NCI-H526 treated with DMSO at 0.1 percent for 48 hours (cell line): Measurements from ENCODE around the gene DRG2.
A peak's percentile ranks its signal among the peaks of the same experiment; 100 is the strongest.

Experiments used
- DNase-seq: peaks from one replicate; lab custom pipeline; 2025; lab: John Stamatoyannopoulos, UW

The DRG2 gene, protein sequence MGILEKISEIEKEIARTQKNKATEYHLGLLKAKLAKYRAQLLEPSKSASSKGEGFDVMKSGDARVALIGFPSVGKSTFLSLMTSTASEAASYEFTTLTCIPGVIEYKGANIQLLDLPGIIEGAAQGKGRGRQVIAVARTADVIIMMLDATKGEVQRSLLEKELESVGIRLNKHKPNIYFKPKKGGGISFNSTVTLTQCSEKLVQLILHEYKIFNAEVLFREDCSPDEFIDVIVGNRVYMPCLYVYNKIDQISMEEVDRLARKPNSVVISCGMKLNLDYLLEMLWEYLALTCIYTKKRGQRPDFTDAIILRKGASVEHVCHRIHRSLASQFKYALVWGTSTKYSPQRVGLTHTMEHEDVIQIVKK

GRCh38 chr17:18087610-18088491 is at the start of gene DRG2:
Gene DRG2 (plus strand): TSS chr17:18087948. CDS start chr17:18088024, 76 bp downstream.
- DNase-seq = peak; percentile 60

GRCh38 chr17:18038149-18038850 is 49.4 kb upstream of the DRG2 start:
- DNase-seq = no peak

DNA sequence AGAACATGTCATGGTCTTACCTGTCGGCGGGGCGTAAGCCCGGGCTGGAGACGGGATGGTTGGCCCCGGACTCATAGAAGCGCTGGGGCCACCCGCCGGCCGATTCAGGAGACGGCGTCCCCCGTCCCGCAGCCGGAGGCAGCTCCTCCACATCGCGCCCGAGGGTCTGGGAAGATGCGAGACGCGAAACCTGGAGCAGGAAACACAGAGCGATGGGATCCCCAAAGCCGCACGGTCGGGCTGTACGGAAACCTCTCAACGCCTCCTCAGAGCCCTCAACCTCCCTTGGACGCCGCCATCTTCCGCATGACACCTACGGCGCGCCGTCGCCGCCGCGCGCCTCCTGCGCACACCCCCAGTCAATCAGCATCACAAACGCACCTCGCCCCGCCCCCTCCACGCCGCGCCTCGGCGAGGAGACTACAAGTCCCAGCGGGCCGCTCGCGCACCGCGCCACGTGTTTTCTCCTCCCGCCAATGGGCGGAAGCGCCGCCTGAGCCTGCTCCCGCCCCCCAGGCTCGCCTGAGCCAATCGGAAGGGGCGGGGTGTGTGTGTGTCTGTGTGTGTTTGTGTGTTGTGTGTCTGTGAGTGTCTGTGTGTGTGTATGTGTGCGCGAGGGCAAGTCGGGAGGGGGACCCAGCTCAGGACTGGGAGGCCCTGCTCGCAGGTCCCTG is 48.8 kb upstream of the DRG2 start, which contains the start of the genes ATPAF2 and GID4:
Gene ATPAF2, minus strand, starts transcription at position 308 of the 674 bp plus-strand sequence. Its CDS starts 155 bp downstream, at position 153.
Gene GID4, plus strand, starts transcription at position 548 of the 674 bp plus-strand sequence. Its CDS starts 57 bp downstream, at position 605.
- peak; percentile 92 for DNase-seq

DNA sequence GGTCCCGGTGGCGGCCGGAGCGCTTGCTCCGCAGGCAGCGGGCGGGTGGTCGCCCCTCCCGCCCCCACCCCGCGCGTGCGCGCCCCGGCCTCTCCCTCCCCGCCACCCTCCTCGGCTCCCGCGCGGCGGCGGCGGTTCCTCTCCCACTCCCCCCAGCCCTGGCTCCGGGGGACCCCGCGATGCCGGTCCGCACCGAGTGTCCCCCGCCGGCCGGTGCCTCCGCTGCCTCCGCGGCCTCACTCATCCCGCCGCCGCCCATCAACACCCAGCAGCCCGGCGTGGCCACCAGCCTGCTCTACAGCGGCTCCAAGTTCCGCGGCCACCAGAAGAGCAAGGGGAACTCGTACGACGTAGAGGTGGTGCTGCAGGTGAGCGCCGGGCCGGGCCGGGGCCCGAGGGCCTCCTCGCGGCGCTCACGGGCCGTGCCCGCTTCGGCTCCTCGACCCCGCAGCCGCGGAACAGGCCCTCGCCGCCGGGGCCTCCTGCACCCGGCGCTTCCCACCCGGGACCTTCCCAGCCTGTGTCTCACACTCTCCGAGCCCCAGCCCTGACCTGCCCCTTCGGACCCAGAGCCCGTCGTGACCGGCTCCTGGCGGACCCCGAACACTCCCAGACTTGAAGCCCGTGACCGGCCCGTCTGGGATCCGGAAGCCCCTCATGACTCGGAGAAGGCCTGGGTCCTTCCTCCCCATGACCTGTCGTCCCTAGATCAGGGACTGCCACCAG is 48.0 kb upstream of the DRG2 start:
- no peak for DNase-seq

DNA sequence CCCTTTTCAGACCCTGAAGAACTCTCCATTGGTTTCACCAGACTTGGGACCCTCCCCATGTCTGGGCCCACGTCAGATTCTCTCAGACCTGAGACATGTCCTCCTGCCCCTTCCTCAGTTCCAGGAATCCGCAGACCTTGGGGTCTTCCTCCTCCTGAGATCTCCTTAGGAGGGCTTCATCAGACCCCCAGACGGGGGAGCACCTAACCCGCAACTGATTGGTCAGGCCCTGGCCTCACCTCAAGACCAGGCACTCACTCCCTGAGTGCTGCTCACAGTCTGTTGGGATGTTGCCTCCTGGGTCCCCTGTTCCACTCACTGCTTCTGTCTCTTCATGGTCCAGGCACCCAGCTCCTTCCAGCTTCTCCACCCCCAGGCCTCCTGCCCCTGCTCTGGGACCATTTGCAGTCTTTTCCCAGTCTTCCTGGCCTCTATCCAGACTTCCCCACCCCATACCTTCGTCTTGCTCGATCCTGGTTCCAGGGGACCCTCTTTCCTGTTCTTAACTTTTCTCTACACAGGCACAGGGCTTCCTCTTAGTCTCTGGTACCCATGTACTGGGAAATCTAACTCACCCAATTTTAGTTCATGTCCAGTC is 47.4 kb upstream of the DRG2 start:
- DNase-seq = no peak

DNA sequence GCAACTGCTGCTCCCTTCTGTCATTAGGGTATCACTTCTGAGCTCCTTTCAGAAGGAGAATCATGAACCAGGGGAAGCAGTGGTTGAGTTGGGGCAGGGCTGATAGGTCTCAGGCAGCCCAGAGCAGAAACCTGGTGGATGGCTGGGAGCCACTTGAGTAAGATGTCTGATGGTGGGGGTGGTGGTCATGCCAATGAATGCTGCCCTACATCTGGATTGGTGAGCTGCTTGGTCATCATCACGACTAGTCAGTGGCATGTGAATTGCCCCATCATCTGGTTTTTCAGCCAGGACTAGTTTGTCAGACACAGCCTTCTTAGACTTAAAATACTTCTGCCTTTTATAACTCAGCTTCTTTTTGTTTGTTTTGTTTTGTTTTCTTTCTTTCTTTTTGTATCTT is 46.0 kb upstream of the DRG2 start:
- no peak for DNase-seq

- no peak for DNase-seq
These were observed 44.8 kb upstream of the DRG2 start for GRCh38 chr17:18042983-18043382.

DNA sequence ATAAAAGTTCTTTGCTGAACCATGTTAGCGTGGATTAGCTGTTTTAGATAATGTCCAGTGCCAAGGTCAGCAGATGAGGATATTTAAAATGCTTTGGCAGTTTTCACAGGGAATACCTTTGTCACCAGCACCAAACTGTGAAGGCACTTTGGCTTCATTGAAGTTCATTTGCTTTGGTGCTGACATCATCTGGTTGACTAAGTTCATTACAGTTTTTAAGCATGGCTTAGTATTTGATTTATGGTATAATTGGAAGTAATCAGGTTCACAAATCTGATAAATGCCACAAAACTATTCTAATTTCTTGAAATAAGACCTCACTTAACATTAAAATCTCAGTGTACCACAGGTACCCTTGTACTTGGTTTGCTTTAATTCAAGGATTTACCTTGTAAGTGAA is 44.3 kb upstream of the DRG2 start:
- no peak for DNase-seq

DNA sequence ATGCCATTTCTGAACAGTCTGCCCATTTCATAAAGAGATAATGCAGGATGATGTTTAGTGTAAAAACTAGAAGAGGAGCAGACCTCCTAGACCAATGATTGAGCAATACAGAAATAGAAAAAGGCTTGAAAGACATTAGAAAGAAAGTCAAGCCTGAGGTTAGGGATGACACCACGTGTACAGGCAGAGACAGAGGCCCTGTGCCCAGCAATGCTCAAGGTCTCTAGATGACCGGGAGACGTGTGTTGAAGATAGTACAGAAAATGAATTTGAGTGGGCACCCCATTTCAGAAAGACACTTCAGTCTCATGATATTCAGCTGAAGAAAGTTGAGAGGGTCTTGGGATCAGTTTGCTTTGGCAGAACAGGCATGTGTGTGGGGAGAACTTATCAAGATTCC is 43.1 kb upstream of the DRG2 start:
- DNase-seq = no peak

- no peak for DNase-seq
These were observed 41.9 kb upstream of the DRG2 start for GRCh38 chr17:18045691-18046350.

DNA sequence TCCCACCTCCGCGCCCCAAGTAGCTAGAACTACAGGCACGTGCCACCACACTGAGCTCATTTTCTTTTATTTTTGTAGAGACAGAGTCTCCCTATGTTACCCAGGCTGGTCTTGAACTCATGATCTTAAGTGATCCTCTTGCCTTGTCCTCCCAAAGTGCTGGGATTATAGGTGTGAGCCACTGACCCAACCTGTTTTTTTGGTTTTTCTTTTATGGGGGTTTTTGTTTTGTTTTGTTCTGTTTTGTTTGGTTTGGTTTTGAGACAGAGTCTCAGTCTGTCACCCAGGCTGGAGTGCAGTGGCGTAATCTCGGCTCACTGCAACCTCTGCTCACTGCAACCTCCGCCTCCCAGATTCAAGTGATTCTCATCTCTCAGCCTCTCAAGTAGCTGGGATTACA is 32.2 kb upstream of the DRG2 start:
- no peak for DNase-seq

GRCh38 chr17:18056214-18056613 is 31.5 kb upstream of the DRG2 start:
- no peak for DNase-seq

- DNase-seq = no peak
These were observed 28.5 kb upstream of the DRG2 start for GRCh38 chr17:18059283-18059682.

DNA sequence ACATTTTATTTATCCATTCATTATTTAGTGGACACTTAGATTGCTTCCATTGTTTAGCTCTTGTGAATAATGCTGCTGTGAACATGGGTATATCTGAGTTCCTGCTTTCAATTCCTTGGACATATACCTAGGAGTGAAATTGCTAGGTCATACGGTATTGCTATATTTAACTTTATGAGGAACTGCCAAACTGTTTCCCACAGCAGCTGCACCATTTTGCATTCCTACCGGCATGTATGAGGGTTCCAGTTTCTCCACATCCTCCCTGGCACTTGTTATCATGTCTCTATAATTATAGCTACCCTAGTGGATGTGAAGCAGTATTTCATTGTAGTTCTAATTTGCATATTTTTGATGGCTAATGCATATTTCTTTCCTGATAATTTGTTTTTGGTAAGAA is 23.7 kb upstream of the DRG2 start:
- DNase-seq = no peak

DNA sequence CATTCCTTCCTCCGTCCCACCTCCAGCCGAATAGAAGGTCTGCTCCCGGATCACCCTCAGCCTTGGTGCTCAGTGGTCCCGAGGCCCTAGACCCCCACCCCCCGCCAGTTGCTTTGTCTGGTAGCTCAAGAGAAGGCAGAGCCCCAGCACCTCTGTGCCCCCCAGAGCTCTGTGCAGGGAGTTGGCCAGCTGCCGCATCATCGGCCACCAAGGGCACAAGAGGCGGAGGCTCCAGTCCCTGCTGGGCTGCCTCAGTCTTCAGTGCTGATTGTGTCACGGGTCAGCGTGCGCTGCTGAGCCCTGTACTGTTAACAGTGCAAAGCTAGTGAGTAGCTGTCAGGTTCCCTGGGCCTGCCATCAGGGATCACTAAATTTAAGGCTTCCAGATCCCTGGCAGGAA is 22.2 kb upstream of the DRG2 start:
- no peak for DNase-seq

GRCh38 chr17:18066866-18067265 is 20.9 kb upstream of the DRG2 start:
- DNase-seq = no peak

DNA sequence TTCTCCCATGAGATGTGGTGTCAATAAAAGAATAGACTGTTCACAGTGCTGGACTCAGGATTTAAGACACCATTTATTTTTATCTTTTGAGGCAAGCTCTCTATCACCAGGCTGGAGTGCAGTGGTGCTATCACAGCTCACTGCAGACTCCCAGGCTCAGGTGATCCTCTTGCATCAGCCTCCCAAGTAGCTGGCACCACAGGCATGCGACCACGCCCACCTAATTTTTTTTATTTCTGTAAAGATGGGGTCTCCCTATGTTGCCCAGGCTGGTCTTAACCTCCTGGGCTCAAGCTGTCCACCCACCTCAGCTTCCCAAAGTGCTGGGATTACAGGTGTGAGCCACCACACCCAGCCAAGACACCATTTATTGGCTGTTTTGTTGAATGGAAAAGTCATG is 18.6 kb upstream of the DRG2 start:
- no peak for DNase-seq

DNA sequence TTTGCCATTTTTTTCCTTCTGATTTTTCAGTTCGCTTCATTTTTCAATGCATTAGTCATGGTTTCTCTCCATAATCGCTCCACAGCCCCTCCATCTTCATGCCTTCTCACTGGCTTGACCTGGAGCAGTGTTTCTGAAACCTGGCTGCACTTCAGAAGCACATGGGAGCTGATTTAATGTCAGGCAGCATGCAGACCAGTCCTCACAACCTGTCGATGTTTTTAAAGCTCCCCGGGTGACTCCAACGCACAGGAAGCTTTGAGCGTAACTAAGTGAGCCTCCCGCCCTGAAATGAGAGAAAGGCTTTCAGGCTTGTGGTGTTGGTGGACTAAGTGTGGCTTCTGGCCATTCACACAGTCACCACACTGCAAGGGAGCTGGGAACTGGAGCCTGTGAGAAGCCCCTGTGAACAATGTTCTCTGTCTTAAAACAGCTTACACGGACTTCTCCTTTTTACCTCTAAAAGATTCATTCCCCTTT is 16.8 kb upstream of the DRG2 start:
- no peak for DNase-seq

GRCh38 chr17:18071751-18072150 is 16.0 kb upstream of the DRG2 start:
- no peak for DNase-seq
